ENCODE measurements around the gene DCHS1. TPM values are rescaled to one million over a fixed set of nuclear protein-coding genes. Genes with fewer than 3 reads are reported as not detected.

DCHS1 gene
- total and polyA plus RNA-seq, 9 of the 15 experiments (the other 6 are each of a cell fraction or from before 2014, with no cell fraction given): 0.04 to 0.49 (median 0.14) TPM; not detected in 2

DNA sequence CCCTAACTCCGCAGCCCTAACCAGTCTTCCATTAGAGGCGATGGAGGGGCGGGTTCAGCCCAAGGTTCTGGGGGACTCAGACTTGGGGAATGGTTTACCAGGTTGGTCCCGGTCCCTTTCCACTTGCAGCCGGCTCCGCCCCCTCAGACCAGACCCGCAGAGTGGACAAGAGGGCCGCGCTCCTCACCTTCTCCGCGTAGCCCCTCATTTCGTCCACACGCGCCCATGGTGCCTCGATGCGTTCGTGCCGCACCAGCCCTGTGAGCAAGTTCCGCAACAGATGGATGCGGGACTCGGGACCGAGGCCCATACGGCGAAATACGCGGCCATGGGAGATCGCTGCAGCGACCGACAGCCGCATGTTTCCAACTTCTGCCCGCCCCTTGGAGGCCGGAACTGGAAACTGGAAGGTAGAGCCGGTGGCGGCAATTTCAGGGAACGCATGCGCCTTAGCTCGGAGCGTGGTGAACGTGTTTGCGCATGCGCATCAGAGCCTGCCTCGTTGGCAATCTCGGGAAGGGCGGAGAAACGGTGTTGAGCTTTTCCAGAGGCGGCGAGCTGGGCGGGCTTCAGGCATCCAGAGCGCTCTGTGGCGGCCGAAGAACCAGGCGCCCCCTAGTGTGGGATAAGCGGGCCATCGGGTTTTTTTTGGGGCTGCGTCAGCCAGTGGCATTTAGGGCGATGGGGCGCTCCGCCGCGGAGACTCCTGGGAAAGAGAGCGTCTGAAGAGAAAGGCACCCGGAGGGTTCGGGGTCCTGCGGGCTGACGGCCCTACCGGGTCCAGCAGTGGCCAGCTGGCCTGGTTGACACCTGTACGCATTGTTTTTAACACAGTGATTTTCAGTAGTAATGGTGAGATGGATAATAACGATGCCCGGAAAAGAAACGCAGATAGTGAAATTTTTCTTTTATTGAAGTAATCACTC lies 27.6 kb upstream of the DCHS1 start, which contains the start of gene MRPL17 (continued):
- peak; percentile 54; the same call in 1 of the 2 replicates for TF ChIP-seq HIVEP1 (CRISPR knock-in tag; IDR thresholded peaks at IDR 0.05)
- peak; percentile 98 for TF ChIP-seq PHF8 (IDR thresholded peaks at IDR 0.05; ENCODE audit: borderline replicate concordance, low read length)
- TF ChIP-seq SIN3B (IDR thresholded peaks at IDR 0.05; ENCODE audit: low read depth): peak; percentile 53; the same call in 1 of the 2 replicates
- peak; percentile 83 for TF ChIP-seq ETV1 (tag; conservative IDR thresholded peaks at IDR 0.05; ENCODE audit: low read depth)
- peak; percentile 69 for TF ChIP-seq MXI1 (IDR thresholded peaks at IDR 0.05; ENCODE audit: low read depth, low read length)
- TF ChIP-seq ZSCAN32 (CRISPR knock-in tag; IDR thresholded peaks at IDR 0.05): 0 out of 2 replicates have a peak, but pooled peaks have one; percentile 25
- 0 out of 2 replicates have a peak, but pooled peaks have one; percentile 22 for TF ChIP-seq SMAD3 (CRISPR knock-in tag; conservative IDR thresholded peaks at IDR 0.05)
- TF ChIP-seq DMBX1 (CRISPR knock-in tag; IDR thresholded peaks at IDR 0.05; ENCODE audit: borderline replicate concordance): no peak; the same call in 1 of the 2 replicates
- peak; percentile 64; the same call in 1 of the 2 replicates for TF ChIP-seq ZBTB7A (IDR thresholded peaks at IDR 0.05; ENCODE audit: borderline replicate concordance, control insufficient read depth, low read depth, low read length)
- TF ChIP-seq SAP30 (IDR thresholded peaks at IDR 0.05; ENCODE audit: borderline replicate concordance, insufficient read depth, low read depth, low read length, poor library complexity, severe bottlenecking): peak; percentile 81
- TF ChIP-seq, protein P1, sequence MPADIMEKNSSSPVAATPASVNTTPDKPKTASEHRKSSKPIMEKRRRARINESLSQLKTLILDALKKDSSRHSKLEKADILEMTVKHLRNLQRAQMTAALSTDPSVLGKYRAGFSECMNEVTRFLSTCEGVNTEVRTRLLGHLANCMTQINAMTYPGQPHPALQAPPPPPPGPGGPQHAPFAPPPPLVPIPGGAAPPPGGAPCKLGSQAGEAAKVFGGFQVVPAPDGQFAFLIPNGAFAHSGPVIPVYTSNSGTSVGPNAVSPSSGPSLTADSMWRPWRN (IDR thresholded peaks at IDR 0.05; ENCODE audit: low read depth): 0 out of 2 replicates have a peak, but pooled peaks have one; percentile 20
- no peak for TF ChIP-seq SMARCA5 (IDR thresholded peaks at IDR 0.05)
- 0 out of 4 replicates have a peak, but pooled peaks of 1 of the 2 experiments have one; percentile 47 for TF ChIP-seq TRIM24 (IDR thresholded peaks at IDR 0.05)
- no peak for TF ChIP-seq KLF10 (CRISPR knock-in tag; IDR thresholded peaks at IDR 0.05)
- TF ChIP-seq, protein P2, sequence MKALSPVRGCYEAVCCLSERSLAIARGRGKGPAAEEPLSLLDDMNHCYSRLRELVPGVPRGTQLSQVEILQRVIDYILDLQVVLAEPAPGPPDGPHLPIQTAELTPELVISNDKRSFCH (CRISPR knock-in tag; IDR thresholded peaks at IDR 0.05): no peak
- TF ChIP-seq, protein P2 (tag; IDR thresholded peaks at IDR 0.05): peak; percentile 40; the same call in 1 of the 2 replicates
- peak; percentile 84; the same call in 1 of the 2 replicates for TF ChIP-seq HDAC2 (IDR thresholded peaks at IDR 0.05)
- peak; percentile 67; the same call in 1 of the 2 replicates for TF ChIP-seq ZNF263 (CRISPR knock-in tag; IDR thresholded peaks at IDR 0.05; ENCODE audit: borderline replicate concordance)
- TF ChIP-seq POLR2A (conservative IDR thresholded peaks at IDR 0.05): peak; percentile 99
- no peak for TF ChIP-seq ZNF785 (CRISPR knock-in tag; IDR thresholded peaks at IDR 0.05)
- TF ChIP-seq, protein P3, sequence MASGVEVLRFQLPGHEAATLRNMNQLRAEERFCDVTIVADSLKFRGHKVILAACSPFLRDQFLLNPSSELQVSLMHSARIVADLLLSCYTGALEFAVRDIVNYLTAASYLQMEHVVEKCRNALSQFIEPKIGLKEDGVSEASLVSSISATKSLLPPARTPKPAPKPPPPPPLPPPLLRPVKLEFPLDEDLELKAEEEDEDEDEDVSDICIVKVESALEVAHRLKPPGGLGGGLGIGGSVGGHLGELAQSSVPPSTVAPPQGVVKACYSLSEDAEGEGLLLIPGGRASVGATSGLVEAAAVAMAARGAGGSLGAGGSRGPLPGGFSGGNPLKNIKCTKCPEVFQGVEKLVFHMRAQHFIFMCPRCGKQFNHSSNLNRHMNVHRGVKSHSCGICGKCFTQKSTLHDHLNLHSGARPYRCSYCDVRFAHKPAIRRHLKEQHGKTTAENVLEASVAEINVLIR (CRISPR knock-in tag; IDR thresholded peaks at IDR 0.05): 0 out of 2 replicates have a peak, but pooled peaks have one; percentile 17
- no peak for TF ChIP-seq HNRNPL (IDR thresholded peaks at IDR 0.05; ENCODE audit: low read depth, low read length)
- peak; percentile 33 to 97; a peak in 2 of 4 replicates for TF ChIP-seq HDAC1 (IDR thresholded peaks at IDR 0.05)
- TF ChIP-seq, protein P4, sequence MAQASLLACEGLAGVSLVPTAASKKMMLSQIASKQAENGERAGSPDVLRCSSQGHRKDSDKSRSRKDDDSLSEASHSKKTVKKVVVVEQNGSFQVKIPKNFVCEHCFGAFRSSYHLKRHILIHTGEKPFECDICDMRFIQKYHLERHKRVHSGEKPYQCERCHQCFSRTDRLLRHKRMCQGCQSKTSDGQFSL (CRISPR knock-in tag; IDR thresholded peaks at IDR 0.05): 0 out of 2 replicates have a peak, but pooled peaks have one; percentile 46
- TF ChIP-seq, protein P4 (tag; IDR thresholded peaks at IDR 0.05): no peak
- peak; percentile 89 for TF ChIP-seq SP1 (CRISPR knock-in tag; IDR thresholded peaks at IDR 0.05)

Measured in K562 (cell line).